Kidney (tissue), 14 donors: ENCODE data around the gene TMEM203. TPM values are rescaled to one million over a fixed set of nuclear protein-coding genes. Genes with fewer than 3 reads are reported as not detected.

Experiments used
- DNase-seq, 5 donors: peaks; one replicate each; pipeline ENCODE4 v3.0.0-alpha.2; 2013 to 2020
- FAIRE-seq: peaks from 2 replicates; lab custom pipeline; 2012; peaks lifted over from hg19 to GRCh38; lab: Jason Lieb, UNC
- H3K27ac ChIP-seq, 2 donors: one replicate each; pipeline ENCODE4 v1.7.0; 2013; ENCODE audit warnings: low read depth in 2 of 2, low read length in 2 of 2, inconsistent platforms in 1 of 2
- H3K27me3 ChIP-seq: one replicate; pipeline ENCODE4 v1.7.1; 2013; ENCODE audit warnings: low read length, inconsistent platforms; ENCODE audit not compliant: control insufficient read depth, insufficient read depth
- H3K36me3 ChIP-seq, 3 donors: one replicate each; pipeline versions ENCODE4 v1.7.0 to v1.7.1; 2013; ENCODE audit warnings: low read length in 3 of 3, control low read depth in 1 of 3, inconsistent platforms in 1 of 3; ENCODE audit not compliant: insufficient read depth in 3 of 3, control insufficient read depth in 2 of 3
- H3K4me1 ChIP-seq, 3 donors: one replicate each; pipeline versions ENCODE4 v1.7.0 to v1.7.1; 2013; ENCODE audit warnings: low read length in 3 of 3, inconsistent platforms in 1 of 3, low read depth in 1 of 3; ENCODE audit not compliant: control insufficient read depth in 2 of 3, insufficient read depth in 2 of 3
- H3K4me3 ChIP-seq, 3 donors: one replicate each; pipeline versions ENCODE4 v1.7.0 to v1.8.1; 2013; ENCODE audit warnings: low read length in 3 of 3, control low read depth in 1 of 3, inconsistent platforms in 1 of 3
- H3K9ac ChIP-seq, 3 donors: one replicate each; pipeline versions ENCODE4 v1.7.0 to v1.7.1; 2013; ENCODE audit warnings: low read length in 3 of 3, control low read depth in 1 of 3, inconsistent platforms in 1 of 3
- H3K9me3 ChIP-seq, 3 donors: one replicate each; pipeline versions ENCODE4 v1.7.0 to v1.7.1; 2013; ENCODE audit warnings: low read length in 3 of 3, control low read depth in 1 of 3, inconsistent platforms in 1 of 3; ENCODE audit not compliant: control insufficient read depth in 2 of 3, insufficient read depth in 1 of 3
- intact Hi-C: fragments of 100-400 bp; cut with DNase I; formaldehyde crosslinking; loops from one replicate; pipeline ENCODE4 v1.11.1; 2022
- polyA plus RNA-seq: library from polyadenylated mRNA; stranded (reverse); fragments of 350-450 nt; fragmentation: Illumina TruSeq; extraction: RNeasy Lipid Tissue Mini Kit (QIAGEN cat#74804); gene quantifications from one replicate; pipeline ENCODE4 v1.2.3, GENCODE V29; 2014; ENCODE audit warnings: low read depth, low replicate concordance; ENCODE audit not compliant: insufficient read depth
- total RNA-seq: library from RNA; stranded (reverse); fragmentation: NEBNext Ultra II Directional; extraction: Animal tissue kit (Norgen Biotek cat#: 25700); gene quantifications from one replicate; pipeline ENCODE4 v1.2.1, GENCODE V29; 2021
- TF ChIP-seq, protein P1 (sequence below): IDR thresholded peaks from 3 replicates; pipeline ENCODE4 v1.5.1; 2012; ENCODE audit warnings: mild to moderate bottlenecking, moderate library complexity, borderline replicate concordance; ENCODE audit not compliant: insufficient read depth; ENCODE audit errors: extremely low read depth
- donor health status: control.
- donor health status: control.
- donor health status: control.
- donor health status: control.
- donor health status: control.
- donor health status: DM: yes; HTN: yes; CAD: no.
- donor health status: Normal renal cell carcinoma (clear cell type).

The TMEM203 gene
- total and polyA plus RNA-seq, 2 donors from 2014 or later, result 36.3 to 53.5 TPM

DNA sequence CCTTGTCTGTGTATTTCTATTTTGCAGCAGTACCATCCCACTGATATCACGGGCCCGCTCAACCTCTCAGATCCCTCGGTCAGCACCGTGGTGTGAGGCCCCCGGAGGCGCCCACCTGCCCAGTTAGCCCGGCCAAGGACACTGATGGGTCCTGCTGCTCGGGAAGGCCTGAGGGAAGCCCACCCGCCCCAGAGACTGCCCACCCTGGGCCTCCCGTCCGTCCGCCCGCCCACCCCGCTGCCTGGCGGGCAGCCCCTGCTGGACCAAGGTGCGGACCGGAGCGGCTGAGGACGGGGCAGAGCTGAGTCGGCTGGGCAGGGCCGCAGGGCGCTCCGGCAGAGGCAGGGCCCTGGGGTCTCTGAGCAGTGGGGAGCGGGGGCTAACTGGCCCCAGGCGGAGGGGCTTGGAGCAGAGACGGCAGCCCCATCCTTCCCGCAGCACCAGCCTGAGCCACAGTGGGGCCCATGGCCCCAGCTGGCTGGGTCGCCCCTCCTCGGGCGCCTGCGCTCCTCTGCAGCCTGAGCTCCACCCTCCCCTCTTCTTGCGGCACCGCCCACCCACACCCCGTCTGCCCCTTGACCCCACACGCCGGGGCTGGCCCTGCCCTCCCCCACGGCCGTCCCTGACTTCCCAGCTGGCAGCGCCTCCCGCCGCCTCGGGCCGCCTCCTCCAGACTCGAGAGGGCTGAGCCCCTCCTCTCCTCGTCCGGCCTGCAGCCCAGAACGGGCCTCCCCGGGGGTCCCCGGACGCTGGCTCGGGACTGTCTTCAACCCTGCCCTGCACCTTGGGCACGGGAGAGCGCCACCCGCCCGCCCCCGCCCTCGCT lies 37.5 kb downstream of the TMEM203 start:
- no peak for FAIRE-seq
- intact Hi-C loops, result no loop called here
- no peaks in the 10 kb centered on the region for H3K36me3 ChIP-seq
- peak in 4 of 5 donors; percentile 42 to 83 (median 62) for DNase-seq
- H3K27ac ChIP-seq, result no peak overlapping the region
- H3K4me1 ChIP-seq, result peaks cover 0 to 12% (median 0%) of the 10 kb centered on the region in 3 donors
- H3K27me3 ChIP-seq, result peaks cover 27% of the 10 kb centered on the region
- TF ChIP-seq, protein P1, sequence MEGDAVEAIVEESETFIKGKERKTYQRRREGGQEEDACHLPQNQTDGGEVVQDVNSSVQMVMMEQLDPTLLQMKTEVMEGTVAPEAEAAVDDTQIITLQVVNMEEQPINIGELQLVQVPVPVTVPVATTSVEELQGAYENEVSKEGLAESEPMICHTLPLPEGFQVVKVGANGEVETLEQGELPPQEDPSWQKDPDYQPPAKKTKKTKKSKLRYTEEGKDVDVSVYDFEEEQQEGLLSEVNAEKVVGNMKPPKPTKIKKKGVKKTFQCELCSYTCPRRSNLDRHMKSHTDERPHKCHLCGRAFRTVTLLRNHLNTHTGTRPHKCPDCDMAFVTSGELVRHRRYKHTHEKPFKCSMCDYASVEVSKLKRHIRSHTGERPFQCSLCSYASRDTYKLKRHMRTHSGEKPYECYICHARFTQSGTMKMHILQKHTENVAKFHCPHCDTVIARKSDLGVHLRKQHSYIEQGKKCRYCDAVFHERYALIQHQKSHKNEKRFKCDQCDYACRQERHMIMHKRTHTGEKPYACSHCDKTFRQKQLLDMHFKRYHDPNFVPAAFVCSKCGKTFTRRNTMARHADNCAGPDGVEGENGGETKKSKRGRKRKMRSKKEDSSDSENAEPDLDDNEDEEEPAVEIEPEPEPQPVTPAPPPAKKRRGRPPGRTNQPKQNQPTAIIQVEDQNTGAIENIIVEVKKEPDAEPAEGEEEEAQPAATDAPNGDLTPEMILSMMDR, result no peak
- H3K9me3 ChIP-seq, result no peaks in the 10 kb centered on the region
- no peak overlapping the region for H3K4me3 ChIP-seq
- H3K9ac ChIP-seq, result no peak overlapping the region

DNA sequence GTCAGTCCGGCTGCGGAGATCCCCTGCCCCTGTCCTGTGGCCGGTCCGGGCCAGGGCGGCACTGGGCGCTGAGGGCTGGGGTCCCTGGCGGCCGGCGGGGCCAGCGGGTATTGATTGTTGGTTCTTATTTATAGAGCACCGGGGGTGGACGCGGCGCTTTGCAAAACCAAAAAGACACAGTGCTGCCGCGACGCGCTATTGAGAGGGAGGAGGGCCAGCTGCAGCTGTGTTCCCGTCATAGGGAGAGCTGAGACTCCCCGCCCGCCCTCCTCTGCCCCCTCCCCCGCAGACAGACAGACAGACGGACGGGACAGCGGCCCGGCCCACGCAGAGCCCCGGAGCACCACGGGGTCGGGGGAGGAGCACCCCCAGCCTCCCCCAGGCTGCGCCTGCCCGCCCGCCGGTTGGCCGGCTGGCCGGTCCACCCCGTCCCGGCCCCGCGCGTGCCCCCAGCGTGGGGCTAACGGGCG lies 38.1 kb downstream of the TMEM203 start:
- FAIRE-seq (no peak), DNase-seq (no peak)
- Histone ChIP-seq H3K4me3 (no peak overlapping the region), H3K27me3 (peaks cover 27% of the 10 kb centered on the region), H3K27ac (no peak overlapping the region), H3K9ac (no peak overlapping the region), H3K9me3 (no peaks in the 10 kb centered on the region), H3K4me1 (peaks cover 0 to 14% (median 0%) of the 10 kb centered on the region in 3 donors), H3K36me3 (no peaks in the 10 kb centered on the region)
- TF ChIP-seq, protein P1, result no peak
- intact Hi-C loops, result no loop called here

DNA sequence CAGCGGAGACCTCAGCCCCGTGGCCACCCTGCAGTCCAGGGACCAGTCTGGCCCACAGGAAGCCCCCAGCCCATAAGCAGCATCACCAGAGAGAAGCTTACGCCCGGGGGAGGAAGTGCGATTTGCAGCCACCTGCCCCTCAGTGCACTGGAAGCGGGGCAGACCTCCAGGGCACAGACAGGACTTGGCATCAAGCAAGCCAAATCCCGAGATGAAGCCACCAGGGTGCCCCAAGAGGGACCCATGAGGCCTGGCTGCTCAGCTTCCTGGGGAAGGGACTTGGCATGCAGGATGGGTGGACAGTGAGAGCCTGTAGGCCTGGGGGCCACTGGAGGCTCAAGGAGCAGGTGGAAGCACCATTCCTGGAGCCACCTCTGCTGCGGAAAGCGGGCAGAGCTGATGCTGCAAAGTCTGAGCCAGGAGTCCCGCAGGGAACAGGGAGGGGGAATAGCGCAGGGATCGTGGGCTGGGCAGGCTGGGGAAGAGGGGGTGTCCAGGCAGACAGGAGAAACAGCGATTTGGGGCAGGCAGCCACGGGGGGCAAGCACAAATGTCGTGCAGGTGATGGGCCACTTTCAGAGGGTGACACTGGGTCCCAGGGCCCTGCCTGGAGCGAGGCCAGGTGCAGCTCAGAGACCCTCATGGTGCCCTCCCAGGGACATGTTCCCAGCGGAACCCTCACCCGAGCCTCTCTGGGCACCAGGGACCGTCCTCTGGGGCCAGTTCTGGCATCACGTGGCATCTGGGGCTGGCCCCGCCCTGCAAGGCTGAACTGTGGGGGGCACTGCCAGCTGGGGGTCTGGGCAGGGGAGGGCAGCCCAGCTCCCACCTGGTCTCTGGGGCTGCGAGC lies 38.8 kb downstream of the TMEM203 start:
- Histone ChIP-seq H3K9ac (no peak overlapping the region), H3K9me3 (no peaks in the 10 kb centered on the region), H3K4me1 (peaks cover 0 to 14% (median 0%) of the 10 kb centered on the region in 3 donors), H3K4me3 (no peak overlapping the region), H3K36me3 (no peaks in the 10 kb centered on the region), H3K27me3 (peaks cover 28% of the 10 kb centered on the region), H3K27ac (no peak overlapping the region)
- DNase-seq, result no peak
- intact Hi-C loops, result no loop called here
- TF ChIP-seq, protein P1, result no peak
- no peak for FAIRE-seq
